DND-41 (cell line): ENCODE measurements around the gene CAD.

ENCODE experiments used
- ATAC-seq: fragments of 200-7000 bp; cut with Tn5 transposase; 3 replicates; pipeline ENCODE4 v1.9.1; 2021; ENCODE audit warnings: low read depth; ENCODE audit not compliant: insufficient read depth
- DNase-seq: peaks from one replicate; pipeline ENCODE4 v3.0.0-alpha.2; 2020
- H2AFZ ChIP-seq: 2 replicates; pipeline ENCODE4 v1.6.0; 2012; ENCODE audit warnings: low read depth, low read length
- H3K27ac ChIP-seq: 2 replicates; pipeline ENCODE4 v1.5.1; 2012; ENCODE audit warnings: low read length, inconsistent platforms
- H3K27me3 ChIP-seq: fragments of 200-600 bp; sonication (generic); 2 replicates; pipeline ENCODE4 v1.6.0; 2012; ENCODE audit warnings: low read length, mild to moderate bottlenecking, inconsistent platforms; ENCODE audit not compliant: insufficient read depth, poor library complexity
- H3K36me3 ChIP-seq: 2 replicates; pipeline ENCODE4 v1.5.1; 2012; ENCODE audit warnings: low read length, inconsistent platforms; ENCODE audit not compliant: insufficient read depth
- H3K4me1 ChIP-seq: 2 replicates; pipeline ENCODE4 v1.5.1; 2012; ENCODE audit warnings: mild to moderate bottlenecking, low read length; ENCODE audit not compliant: insufficient read depth
- H3K4me2 ChIP-seq: 2 replicates; pipeline ENCODE4 v1.6.0; 2012; ENCODE audit warnings: mild to moderate bottlenecking, moderate library complexity, low read length, inconsistent platforms; ENCODE audit not compliant: insufficient read depth
- H3K4me3 ChIP-seq, 2 experiments: fragments of 200-600 bp in 1 of 2; shearing (Covaris generic) in 1 of 2; 2 replicates each; pipeline ENCODE4 v1.5.1; 2012 to 2016; ENCODE audit warnings: inconsistent platforms in 2 of 2, low read length in 2 of 2, mild to moderate bottlenecking in 2 of 2, low read depth in 1 of 2, moderate library complexity in 1 of 2
- H3K79me2 ChIP-seq: 2 replicates; pipeline ENCODE4 v1.6.0; 2012; ENCODE audit warnings: low read length, inconsistent platforms; ENCODE audit not compliant: insufficient read depth
- H3K9ac ChIP-seq: 2 replicates; pipeline ENCODE4 v1.6.0; 2012; ENCODE audit warnings: low read depth, mild to moderate bottlenecking, inconsistent platforms, low read length, moderate library complexity
- H3K9me3 ChIP-seq: 2 replicates; pipeline ENCODE4 v1.5.1; 2012; ENCODE audit warnings: low read length, moderate library complexity, mild to moderate bottlenecking, inconsistent platforms; ENCODE audit not compliant: insufficient read depth, severe bottlenecking
- H4K20me1 ChIP-seq: 2 replicates; pipeline ENCODE4 v1.6.0; 2012; ENCODE audit warnings: low read length; ENCODE audit not compliant: insufficient read depth
- EZH2 ChIP-seq: IDR thresholded peaks from 3 replicates; pipeline ENCODE4 v1.6.1; 2012; ENCODE audit warnings: borderline replicate concordance, low read depth, mild to moderate bottlenecking, moderate library complexity, low read length, inconsistent platforms; ENCODE audit not compliant: severe bottlenecking
- TF ChIP-seq, protein P1 (sequence below): IDR thresholded peaks from 2 replicates; pipeline ENCODE4 v1.5.1; 2012; ENCODE audit warnings: borderline replicate concordance, low read length, moderate library complexity, mild to moderate bottlenecking; ENCODE audit not compliant: poor library complexity, severe bottlenecking; ENCODE audit errors: extremely low read depth

Gene CAD

DNA sequence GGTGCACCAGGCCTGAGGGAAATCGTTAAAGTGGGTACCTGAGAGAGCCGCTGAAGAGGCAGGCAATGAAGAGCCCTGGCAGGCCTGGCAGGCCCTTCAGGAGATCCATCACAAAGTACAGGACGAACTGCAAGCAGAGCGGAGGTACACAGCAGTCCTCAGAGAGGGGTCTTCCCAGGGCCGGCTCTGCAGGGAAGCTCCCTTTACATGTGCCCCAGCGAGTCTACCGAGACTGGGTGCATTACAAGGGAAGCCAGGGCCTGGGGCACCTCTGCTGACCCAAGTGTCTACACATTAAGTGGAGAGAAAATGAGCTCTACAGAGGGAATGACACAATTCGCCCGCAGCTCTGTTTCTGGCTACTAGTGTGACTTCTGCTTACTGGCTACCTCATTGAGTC, 13.4 kb upstream of the CAD start:
- ATAC-seq (no peak), DNase-seq (no peak)
- Histone ChIP-seq H2AFZ (no peak overlapping the region), H3K4me1 (peaks cover 4% of the 10 kb centered on the region; the same call in 1 of the 2 replicates), H4K20me1 (peaks cover 13% of the 10 kb centered on the region; the same call in 1 of the 2 replicates), H3K27ac (no peak overlapping the region), H3K4me3 (no peak overlapping the region), H3K79me2 (no peaks in the 10 kb centered on the region), H3K36me3 (peaks cover 90% of the 10 kb centered on the region), H3K9me3 (no peaks in the 10 kb centered on the region), H3K9ac (no peak overlapping the region), H3K27me3 (no peaks in the 10 kb centered on the region), H3K4me2 (no peak overlapping the region)
- TF ChIP-seq, protein P1, sequence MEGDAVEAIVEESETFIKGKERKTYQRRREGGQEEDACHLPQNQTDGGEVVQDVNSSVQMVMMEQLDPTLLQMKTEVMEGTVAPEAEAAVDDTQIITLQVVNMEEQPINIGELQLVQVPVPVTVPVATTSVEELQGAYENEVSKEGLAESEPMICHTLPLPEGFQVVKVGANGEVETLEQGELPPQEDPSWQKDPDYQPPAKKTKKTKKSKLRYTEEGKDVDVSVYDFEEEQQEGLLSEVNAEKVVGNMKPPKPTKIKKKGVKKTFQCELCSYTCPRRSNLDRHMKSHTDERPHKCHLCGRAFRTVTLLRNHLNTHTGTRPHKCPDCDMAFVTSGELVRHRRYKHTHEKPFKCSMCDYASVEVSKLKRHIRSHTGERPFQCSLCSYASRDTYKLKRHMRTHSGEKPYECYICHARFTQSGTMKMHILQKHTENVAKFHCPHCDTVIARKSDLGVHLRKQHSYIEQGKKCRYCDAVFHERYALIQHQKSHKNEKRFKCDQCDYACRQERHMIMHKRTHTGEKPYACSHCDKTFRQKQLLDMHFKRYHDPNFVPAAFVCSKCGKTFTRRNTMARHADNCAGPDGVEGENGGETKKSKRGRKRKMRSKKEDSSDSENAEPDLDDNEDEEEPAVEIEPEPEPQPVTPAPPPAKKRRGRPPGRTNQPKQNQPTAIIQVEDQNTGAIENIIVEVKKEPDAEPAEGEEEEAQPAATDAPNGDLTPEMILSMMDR, result no peak
- TF ChIP-seq EZH2, result no peak

DNA sequence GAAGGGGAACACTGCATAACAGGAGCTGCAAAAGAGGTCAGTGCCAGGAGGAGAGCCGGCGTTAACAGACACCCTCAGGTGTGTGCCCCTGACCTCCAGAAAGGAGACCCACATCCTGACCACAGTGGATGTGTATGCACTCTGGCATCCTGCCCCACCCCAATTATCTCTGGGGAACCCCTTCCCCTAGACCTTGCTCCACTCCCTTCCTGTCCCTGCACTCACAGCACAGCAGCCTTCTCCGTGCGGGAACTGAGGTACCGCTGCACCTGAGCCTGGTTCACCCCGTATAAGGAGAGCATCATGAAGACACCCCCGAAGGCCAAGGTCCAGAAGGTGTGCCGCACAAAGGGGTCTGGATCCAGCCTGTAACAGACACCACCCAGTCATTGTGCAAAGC, 12.6 kb upstream of the CAD start:
- Histone ChIP-seq H3K36me3 (peaks cover 96% of the 10 kb centered on the region), H4K20me1 (peaks cover 13% of the 10 kb centered on the region; the same call in 1 of the 2 replicates), H3K9ac (no peak overlapping the region), H3K79me2 (peaks cover 7% of the 10 kb centered on the region; the same call in 1 of the 2 replicates), H3K9me3 (no peaks in the 10 kb centered on the region), H3K4me2 (no peak overlapping the region), H3K4me3 (no peak overlapping the region), H3K27me3 (no peaks in the 10 kb centered on the region), H2AFZ (no peak overlapping the region), H3K4me1 (peaks cover 12% of the 10 kb centered on the region), H3K27ac (no peak overlapping the region)
- DNase-seq (no peak), ATAC-seq (no peak)
- TF ChIP-seq, protein P1, result no peak
- TF ChIP-seq EZH2, result no peak

DNA sequence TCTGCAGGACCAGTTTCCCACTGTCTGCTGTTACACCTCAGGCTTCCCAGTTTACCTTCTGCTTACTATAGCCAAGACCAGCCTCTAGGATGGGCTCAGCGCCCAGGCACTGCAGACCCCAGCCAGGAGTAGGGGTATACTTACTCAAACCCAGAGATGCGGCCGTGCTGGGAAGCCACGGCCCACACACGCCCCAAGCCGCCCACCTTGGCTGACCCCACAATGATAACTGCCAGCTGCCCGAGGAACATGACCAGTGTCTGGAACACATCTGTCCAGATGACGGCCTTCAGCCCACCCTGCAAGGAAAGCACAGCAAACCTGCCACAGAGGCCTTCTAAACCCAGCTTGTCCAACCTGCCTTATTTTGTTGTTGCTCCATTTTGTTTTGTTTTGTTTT, 12.0 kb upstream of the CAD start:
- Histone ChIP-seq H3K27ac (no peak overlapping the region), H3K4me3 (no peak overlapping the region), H3K79me2 (peaks cover 13% of the 10 kb centered on the region; the same call in 1 of the 2 replicates), H3K9ac (no peak overlapping the region), H4K20me1 (peaks cover 12% of the 10 kb centered on the region; the same call in 1 of the 2 replicates), H3K36me3 (peaks cover 96% of the 10 kb centered on the region), H3K4me2 (no peak overlapping the region), H3K27me3 (no peaks in the 10 kb centered on the region), H3K9me3 (no peaks in the 10 kb centered on the region), H3K4me1 (peaks cover 18% of the 10 kb centered on the region), H2AFZ (no peak overlapping the region)
- TF ChIP-seq, protein P1, result no peak
- no peak for TF ChIP-seq EZH2
- ATAC-seq (no peak), DNase-seq (no peak)

DNA sequence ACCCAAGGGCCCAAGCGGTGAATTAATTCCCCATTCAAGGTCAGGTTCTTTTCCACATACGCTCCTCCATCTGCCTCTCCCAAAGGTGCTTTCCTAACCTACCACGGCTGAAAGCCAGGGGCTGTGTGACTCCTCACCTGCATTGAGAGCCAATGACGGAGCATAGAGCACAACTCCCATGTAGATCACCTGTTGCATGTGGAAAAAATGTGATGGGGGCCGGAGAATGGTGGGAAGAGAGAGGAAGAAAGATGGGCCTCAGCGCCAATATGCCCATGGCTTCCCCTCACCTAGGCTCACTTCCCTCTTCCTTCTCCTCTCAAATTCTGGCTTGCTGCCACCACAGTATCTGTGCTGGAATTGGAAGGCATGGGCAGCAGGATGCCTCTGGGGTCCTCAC, 10.8 kb upstream of the CAD start:
- TF ChIP-seq, protein P1, result no peak
- no peak for TF ChIP-seq EZH2
- Histone ChIP-seq H4K20me1 (peaks cover 9% of the 10 kb centered on the region; the same call in 1 of the 2 replicates), H3K79me2 (peaks cover 17% of the 10 kb centered on the region), H3K9me3 (no peaks in the 10 kb centered on the region), H3K27ac (no peak overlapping the region), H3K9ac (no peak overlapping the region), H3K36me3 (peaks cover 87% of the 10 kb centered on the region), H3K4me2 (no peak overlapping the region), H3K4me3 (no peak overlapping the region), H2AFZ (no peak overlapping the region), H3K4me1 (peaks cover 27% of the 10 kb centered on the region), H3K27me3 (no peaks in the 10 kb centered on the region)
- no peak for DNase-seq
- ATAC-seq, result no peak
